Measurements from ENCODE around the gene CEACAM20. TPM values are rescaled to one million over a fixed set of nuclear protein-coding genes. Genes with fewer than 3 reads are reported as not detected.

Gene CEACAM20
- total and polyA plus RNA-seq, 4 donors = not detected

DNA sequence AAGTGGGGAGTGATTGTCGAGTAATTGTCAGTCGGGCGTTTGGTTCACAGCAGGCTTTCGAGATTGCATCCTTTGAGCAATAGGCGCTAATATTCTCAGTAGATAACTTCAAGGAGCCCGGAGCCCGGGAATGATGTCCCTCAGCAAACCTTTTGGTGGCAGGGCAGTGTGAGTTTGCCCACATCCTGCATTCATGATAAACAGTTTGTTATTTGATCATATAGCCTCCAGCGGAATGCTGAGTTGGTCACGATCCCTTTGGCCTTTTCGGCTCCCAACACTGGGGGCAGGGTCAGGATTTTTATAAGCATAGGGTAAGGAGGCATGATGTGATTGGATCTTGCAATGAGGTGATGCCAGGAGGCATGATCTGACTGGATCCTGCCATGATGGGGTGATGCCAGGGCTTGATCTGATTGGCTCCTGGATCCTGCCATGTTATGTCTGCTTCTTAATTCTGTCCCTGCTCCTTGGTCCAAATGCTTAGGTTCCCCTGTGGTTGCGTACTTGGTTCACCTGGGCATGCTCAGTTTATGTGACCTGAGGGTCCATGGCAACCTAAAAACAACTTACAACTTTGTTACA, 45.7 kb upstream of the CEACAM20 start:
- ATAC-seq (ENCODE audit: insufficient read depth, low FRiP score) = no peak
- no peak for DNase-seq
- Histone ChIP-seq H3K4me3 (no peak overlapping the region), H3K27me3 (ENCODE audit: control insufficient read depth in 3 of 3, insufficient read depth in 3 of 3, low read length in 2 of 3) (no peaks in the 10 kb centered on the region), H3K9me3 (ENCODE audit: control insufficient read depth in 4 of 4, insufficient read depth in 3 of 4, low read length in 3 of 4) (no peaks in the 10 kb centered on the region), H3K9ac (ENCODE audit: insufficient read depth in 1 of 2, low read length in 2 of 2) (no peak overlapping the region), H3K27ac (ENCODE audit: low read depth in 1 of 2, low read length in 1 of 2) (no peak overlapping the region), H3K36me3 (ENCODE audit: control insufficient read depth in 4 of 4, insufficient read depth in 4 of 4, low read length in 4 of 4) (no peaks in the 10 kb centered on the region), H3K4me1 (ENCODE audit: control insufficient read depth in 5 of 5, insufficient read depth in 5 of 5, low read length in 5 of 5) (no peaks in the 10 kb centered on the region)
- TF ChIP-seq, protein P1, sequence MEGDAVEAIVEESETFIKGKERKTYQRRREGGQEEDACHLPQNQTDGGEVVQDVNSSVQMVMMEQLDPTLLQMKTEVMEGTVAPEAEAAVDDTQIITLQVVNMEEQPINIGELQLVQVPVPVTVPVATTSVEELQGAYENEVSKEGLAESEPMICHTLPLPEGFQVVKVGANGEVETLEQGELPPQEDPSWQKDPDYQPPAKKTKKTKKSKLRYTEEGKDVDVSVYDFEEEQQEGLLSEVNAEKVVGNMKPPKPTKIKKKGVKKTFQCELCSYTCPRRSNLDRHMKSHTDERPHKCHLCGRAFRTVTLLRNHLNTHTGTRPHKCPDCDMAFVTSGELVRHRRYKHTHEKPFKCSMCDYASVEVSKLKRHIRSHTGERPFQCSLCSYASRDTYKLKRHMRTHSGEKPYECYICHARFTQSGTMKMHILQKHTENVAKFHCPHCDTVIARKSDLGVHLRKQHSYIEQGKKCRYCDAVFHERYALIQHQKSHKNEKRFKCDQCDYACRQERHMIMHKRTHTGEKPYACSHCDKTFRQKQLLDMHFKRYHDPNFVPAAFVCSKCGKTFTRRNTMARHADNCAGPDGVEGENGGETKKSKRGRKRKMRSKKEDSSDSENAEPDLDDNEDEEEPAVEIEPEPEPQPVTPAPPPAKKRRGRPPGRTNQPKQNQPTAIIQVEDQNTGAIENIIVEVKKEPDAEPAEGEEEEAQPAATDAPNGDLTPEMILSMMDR (IDR thresholded peaks at IDR 0.05; ENCODE audit: control extremely low read depth, extremely low read depth) = no peak
- WGBS, 2 donors = 90% methylated on average over 11 of the region's 11 CpGs

DNA sequence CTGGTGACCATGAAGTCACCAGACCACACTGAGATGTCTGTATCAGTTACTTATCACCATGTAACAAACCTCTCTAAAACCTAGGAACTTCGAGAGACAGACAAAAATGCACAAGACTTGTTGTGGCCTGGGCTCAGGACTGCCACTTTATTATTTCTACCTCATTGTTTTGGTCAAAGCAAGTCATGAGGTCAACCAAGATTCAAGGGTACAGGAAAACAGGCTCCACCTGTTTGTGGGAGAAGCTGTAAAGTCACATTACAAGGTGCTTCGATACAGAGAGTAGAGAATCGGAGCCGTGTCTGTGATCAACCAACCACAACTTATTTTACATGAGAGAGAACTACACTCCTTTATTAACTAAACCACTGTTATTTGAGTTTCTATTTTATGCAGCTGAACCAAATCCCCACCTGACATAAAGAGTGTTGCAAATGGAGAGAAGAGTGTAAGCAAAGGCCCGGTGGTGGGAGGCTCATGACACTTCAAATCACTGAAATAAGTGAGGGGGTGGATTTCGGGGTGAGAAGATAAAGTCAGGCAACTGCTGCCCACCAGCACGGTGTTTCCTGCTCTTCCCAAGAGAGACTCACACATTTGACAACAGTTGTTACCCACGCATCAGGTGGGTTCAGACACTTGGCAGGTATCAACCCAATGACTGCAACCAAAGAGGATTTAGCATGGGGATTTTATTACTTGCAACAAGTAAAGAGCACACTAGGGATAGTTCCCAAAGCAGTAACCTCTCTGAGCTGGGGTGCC, 44.9 kb upstream of the CEACAM20 start:
- Histone ChIP-seq H3K27ac (ENCODE audit: low read depth in 1 of 2, low read length in 1 of 2) (no peak overlapping the region), H3K9me3 (ENCODE audit: control insufficient read depth in 4 of 4, insufficient read depth in 3 of 4, low read length in 3 of 4) (no peaks in the 10 kb centered on the region), H3K4me1 (ENCODE audit: control insufficient read depth in 5 of 5, insufficient read depth in 5 of 5, low read length in 5 of 5) (no peaks in the 10 kb centered on the region), H3K9ac (ENCODE audit: insufficient read depth in 1 of 2, low read length in 2 of 2) (no peak overlapping the region), H3K4me3 (no peak overlapping the region), H3K36me3 (ENCODE audit: control insufficient read depth in 4 of 4, insufficient read depth in 4 of 4, low read length in 4 of 4) (no peaks in the 10 kb centered on the region), H3K27me3 (ENCODE audit: control insufficient read depth in 3 of 3, insufficient read depth in 3 of 3, low read length in 2 of 3) (no peaks in the 10 kb centered on the region)
- WGBS, 2 donors = 84 to 90% methylated on average over 8 of the region's 8 CpGs
- DNase-seq (no peak), ATAC-seq (ENCODE audit: insufficient read depth, low FRiP score) (no peak)
- TF ChIP-seq, protein P1 (IDR thresholded peaks at IDR 0.05; ENCODE audit: control extremely low read depth, extremely low read depth) = no peak

DNA sequence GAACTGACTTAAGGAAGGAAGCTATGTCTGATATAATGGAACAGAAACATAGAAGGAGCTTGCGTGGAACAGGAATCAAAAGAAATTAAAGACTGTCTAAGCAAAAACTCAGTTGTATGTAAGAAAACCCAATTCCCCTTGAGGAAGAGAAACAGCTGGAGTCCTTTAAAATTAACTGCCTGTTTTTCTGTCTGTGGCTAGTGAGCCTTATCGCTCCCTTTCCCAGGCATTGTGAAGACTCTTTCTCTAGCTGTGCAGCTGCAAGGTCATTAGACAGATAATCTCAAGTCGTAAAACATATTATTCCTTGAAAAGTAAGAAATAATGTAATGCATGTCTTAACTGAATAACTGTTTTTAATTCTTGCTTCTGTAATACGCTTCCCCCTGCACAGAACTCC, 44.2 kb upstream of the CEACAM20 start:
- Histone ChIP-seq H3K4me1 (ENCODE audit: control insufficient read depth in 5 of 5, insufficient read depth in 5 of 5, low read length in 5 of 5) (no peaks in the 10 kb centered on the region), H3K36me3 (ENCODE audit: control insufficient read depth in 4 of 4, insufficient read depth in 4 of 4, low read length in 4 of 4) (no peaks in the 10 kb centered on the region), H3K27ac (ENCODE audit: low read depth in 1 of 2, low read length in 1 of 2) (no peak overlapping the region), H3K27me3 (ENCODE audit: control insufficient read depth in 3 of 3, insufficient read depth in 3 of 3, low read length in 2 of 3) (no peaks in the 10 kb centered on the region), H3K9ac (ENCODE audit: insufficient read depth in 1 of 2, low read length in 2 of 2) (peak overlapping the region in 1 of 2 donors; percentile 49), H3K9me3 (ENCODE audit: control insufficient read depth in 4 of 4, insufficient read depth in 3 of 4, low read length in 3 of 4) (no peaks in the 10 kb centered on the region), H3K4me3 (no peak overlapping the region)
- 79 to 88% methylated on average over 4 of the region's 4 CpGs for WGBS, 2 donors
- TF ChIP-seq, protein P1 (IDR thresholded peaks at IDR 0.05; ENCODE audit: control extremely low read depth, extremely low read depth) = no peak
- no peak for ATAC-seq (ENCODE audit: insufficient read depth, low FRiP score)
- DNase-seq = peak in 2 of 3 donors; percentile 53 to 59

All from lung (tissue), 12 donors.